Right lung (tissue), 10 donors: ENCODE measurements around the gene SCAF8. TPM values are rescaled to one million over a fixed set of nuclear protein-coding genes. Genes with fewer than 3 reads are reported as not detected.
A peak's percentile ranks its signal among the peaks of the same experiment; 100 is the strongest.
"Not testable (repeated sequence)": the region's sequence is repeated elsewhere in the genome, so short reads cannot be mapped to it uniquely, and the experiment has no call there.

Source experiments
- DNase-seq, 2 donors: peaks; one replicate each; pipeline ENCODE4 v3.0.0-alpha.2; 2013
- long read RNA-seq, 8 donors: transcript quantifications; one replicate each; lab custom pipeline, GENCODE V29; 2026
- polyA plus RNA-seq, 5 donors: library from polyadenylated mRNA; unstranded; fragments of 120-200 nt; gene quantifications; one replicate each; pipeline versions ENCODE4 v1.2.1 to v1.2.3, GENCODE V29; 2013; ENCODE audit warnings: inconsistent platforms in 1 of 5, low replicate concordance in 1 of 5; ENCODE audit not compliant: insufficient read length in 5 of 5, insufficient read depth in 1 of 5

The SCAF8 gene
- polyA plus RNA-seq, result 10 to 100 TPM; 41.9 to 55.0 (median 53.2) TPM
- long read RNA-seq, donor 1, full-length matches to known transcripts, result 1 of 1 reads
- long read RNA-seq, donor 1, partial matches to known transcripts, result 0 of 1 reads
- long read RNA-seq, donor 1, other reads (novel, unspliced or antisense), result 0 of 1 reads
- long read RNA-seq, donor 2, full-length matches to known transcripts, result 1 of 12 reads
- long read RNA-seq, donor 2, partial matches to known transcripts, result 11 of 12 reads
- long read RNA-seq, donor 2, other reads (novel, unspliced or antisense), result 0 of 12 reads
- long read RNA-seq, donor 3, result 0 reads
- long read RNA-seq, donor 4, full-length matches to known transcripts, result 2 of 2 reads
- long read RNA-seq, donor 4, partial matches to known transcripts, result 0 of 2 reads
- long read RNA-seq, donor 4, other reads (novel, unspliced or antisense), result 0 of 2 reads
- long read RNA-seq, donor 5, full-length matches to known transcripts, result 2 of 2 reads
- long read RNA-seq, donor 5, partial matches to known transcripts, result 0 of 2 reads
- long read RNA-seq, donor 5, other reads (novel, unspliced or antisense), result 0 of 2 reads
- long read RNA-seq, donor 6, full-length matches to known transcripts, result 4 of 4 reads
- long read RNA-seq, donor 6, partial matches to known transcripts, result 0 of 4 reads
- long read RNA-seq, donor 6, other reads (novel, unspliced or antisense), result 0 of 4 reads
- long read RNA-seq, donor 7, full-length matches to known transcripts, result 2 of 13 reads
- long read RNA-seq, donor 7, partial matches to known transcripts, result 11 of 13 reads
- long read RNA-seq, donor 7, other reads (novel, unspliced or antisense), result 0 of 13 reads
- long read RNA-seq, donor 8, result 0 reads

- peak; percentile 91 to 92 for DNase-seq
These were observed at the start of gene SCAF8 for GRCh38 chr6:154733183-154733625. TSS of gene SCAF8 (plus strand) at chr6:154733416. CDS start at chr6:154733901, 485 bp downstream.

DNA sequence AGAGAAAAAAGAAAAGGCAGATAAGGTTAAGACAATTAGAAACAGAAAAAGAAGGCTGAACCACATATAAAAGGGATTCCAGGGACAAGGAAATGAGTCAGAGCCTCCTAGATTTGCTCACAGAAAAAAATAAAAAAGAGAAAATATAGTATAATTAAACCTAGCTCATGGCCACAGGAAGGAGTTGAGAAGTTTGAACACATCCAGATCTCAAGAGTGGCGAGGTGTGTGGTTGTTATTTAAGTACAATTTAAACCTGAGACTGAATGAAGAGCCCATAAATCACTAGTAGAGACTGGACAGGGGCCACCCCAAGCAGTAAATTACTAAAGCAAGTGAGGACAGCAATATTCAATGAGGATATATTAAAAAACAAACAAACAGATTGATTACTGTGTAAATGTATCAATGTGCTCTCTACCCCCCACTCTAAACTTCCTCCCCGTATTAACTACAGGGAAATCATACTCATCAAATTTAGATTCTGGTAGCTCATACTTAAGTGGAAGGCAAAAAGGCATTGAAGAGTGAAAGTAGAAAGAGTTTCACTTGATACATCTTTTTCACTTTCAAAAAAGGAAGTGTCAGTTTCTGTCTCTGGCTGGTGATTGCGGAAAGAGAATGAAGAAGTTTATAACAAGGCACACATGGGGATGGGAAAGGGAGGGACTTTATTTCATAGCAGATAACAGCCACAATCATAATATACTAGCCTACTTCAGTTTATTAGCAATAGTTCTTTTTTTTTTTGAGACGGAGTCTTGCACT is 49.3 kb upstream of the SCAF8 start:
- no peak for DNase-seq

- no peak for DNase-seq
These were observed 47.1 kb upstream of the SCAF8 start for GRCh38 chr6:154686162-154686561.

DNA sequence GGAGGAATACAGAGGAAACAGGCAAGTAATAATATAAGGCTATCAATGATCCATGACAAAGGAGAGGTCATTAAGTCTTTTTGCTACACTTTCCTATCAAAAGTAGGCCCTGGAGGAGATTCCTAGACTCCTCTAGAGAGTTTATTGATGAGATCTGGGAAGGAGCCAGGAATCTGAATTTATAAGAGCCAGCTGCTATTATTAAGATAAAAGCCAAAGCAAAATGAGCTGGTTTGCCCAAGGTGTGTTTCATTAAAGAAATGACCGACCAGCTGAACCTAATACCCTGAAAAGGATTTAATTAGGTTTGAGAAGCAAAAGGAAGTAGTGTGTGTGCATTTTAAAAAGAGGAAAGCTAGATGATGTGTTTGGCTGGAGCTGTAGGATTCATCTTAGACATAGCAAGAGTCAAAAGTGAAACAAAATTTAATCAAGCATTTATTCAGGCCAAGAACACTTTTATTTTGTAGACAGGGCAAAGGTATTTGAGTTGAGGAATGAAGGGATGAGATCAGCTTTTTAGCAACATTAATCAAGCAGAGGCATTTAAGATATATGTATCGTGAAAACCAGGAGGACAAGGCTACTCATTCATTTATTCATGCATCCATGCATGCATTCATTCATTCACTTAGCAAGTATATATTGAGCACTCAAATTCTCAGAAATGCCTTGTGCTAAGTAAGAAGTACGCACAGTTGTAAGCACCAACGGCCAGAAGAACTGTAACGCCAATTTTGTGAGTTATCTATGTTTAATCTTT is 43.5 kb upstream of the SCAF8 start:
- no peak for DNase-seq

- no peak for DNase-seq
These were observed 42.4 kb upstream of the SCAF8 start for GRCh38 chr6:154690857-154691256.

- DNase-seq, result no peak
These were observed 36.6 kb upstream of the SCAF8 start for GRCh38 chr6:154696661-154697060.

DNA sequence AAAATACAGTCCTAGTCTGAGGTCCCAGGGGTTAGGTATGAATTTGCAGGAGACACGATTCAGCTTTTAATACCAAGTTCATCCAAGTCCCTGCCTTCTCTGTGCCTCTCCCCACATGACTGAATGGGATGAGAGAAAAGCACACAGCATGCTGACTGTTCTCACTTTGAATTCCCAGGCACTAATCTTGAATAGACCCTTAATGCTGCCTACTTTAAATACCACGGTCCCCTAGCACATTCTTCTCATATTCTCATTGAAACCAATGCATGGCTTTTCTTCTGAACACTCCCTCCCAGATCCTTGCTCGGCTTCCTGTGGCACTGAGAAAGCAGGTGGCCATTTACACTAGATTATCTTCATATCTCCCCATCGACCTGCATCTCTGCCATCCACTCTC is 30.1 kb upstream of the SCAF8 start:
- DNase-seq, result no peak

GRCh38 chr6:154705471-154706113 is 27.6 kb upstream of the SCAF8 start:
- no peak for DNase-seq

DNA sequence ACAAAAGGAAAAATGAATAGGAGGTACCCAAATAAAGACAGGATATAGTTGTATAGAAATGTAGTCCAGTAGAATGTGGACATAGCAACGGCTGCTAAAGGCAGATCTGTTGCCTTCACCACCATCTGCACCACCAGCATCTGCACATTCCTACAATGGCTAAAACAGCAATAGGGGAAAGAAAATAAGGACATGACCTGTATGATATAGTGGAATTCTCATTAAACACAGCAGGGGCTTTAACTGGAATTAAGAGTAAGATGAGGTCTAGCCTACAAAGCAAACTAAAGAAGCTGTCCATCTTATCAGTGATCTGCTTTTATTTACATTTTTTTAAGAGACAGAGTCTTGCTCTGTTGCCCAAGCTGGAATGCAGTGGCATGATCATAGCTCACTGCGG is 26.8 kb upstream of the SCAF8 start:
- DNase-seq, result no peak

- no peak for DNase-seq
These were observed 23.6 kb upstream of the SCAF8 start for GRCh38 chr6:154709621-154710020.

DNA sequence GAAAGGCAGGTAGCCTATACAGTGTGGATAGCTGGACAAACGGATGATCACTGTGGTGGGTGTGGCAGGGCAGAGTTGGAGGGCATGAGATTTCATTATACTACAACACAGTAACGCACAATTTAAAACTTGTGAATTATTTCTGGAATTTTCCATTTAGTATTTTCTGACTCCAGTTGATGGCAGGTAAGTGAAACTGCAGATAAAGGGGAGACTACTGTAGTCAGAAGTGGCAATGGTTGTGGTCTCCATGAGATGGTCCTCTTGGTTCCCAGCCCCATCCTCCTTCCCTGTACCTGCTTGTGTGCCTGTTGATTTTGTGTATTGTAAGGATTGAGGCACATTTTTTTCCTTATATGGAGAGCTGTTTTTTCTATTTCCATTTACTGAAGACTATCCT is 22.5 kb upstream of the SCAF8 start:
- DNase-seq, result no peak

GRCh38 chr6:154715446-154715845 is 17.8 kb upstream of the SCAF8 start:
- DNase-seq, result no peak

- not testable (repeated sequence) for DNase-seq
These were observed 16.9 kb upstream of the SCAF8 start for GRCh38 chr6:154716350-154716749.

DNA sequence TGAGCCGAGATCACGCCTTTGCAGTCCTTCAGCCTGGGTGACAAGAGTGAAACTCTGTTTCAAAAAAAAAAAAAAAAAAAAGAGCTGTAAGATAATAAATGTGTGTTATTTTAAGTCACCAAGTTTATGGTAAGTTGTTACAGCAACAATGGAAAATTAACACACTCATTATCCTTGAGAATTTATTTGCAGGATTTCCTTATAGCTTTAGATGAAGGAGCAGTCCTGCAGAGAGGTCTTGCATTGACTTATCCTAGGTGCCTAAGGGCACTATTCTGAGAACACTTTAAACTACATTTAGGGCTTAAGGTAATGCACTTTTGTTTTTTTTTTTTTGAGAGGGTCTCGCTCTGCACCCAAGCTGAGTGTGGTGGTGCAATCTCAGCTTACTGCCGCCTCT is 13.8 kb upstream of the SCAF8 start:
- no peak for DNase-seq

DNA sequence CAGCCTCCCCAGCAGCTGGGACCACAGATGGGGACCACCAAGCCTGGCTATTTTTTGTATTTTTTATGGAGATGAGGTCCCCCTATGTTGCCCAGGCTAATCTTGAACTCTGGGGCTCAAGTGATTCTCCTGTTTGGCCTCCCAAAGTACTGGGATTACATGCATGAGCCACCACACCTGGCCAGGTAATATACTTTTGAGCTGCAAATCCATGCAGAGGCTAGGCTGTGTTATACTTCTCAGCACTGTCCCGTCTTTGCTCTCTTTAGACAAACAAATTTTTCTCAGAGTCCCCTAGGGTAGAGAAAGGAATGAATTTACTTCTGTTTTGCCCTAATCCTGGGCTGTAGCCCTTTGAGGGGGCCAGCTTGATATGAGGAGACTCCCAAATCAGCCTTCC is 13.4 kb upstream of the SCAF8 start:
- no peak for DNase-seq

GRCh38 chr6:154721460-154721859 is 11.8 kb upstream of the SCAF8 start:
- no peak for DNase-seq

DNA sequence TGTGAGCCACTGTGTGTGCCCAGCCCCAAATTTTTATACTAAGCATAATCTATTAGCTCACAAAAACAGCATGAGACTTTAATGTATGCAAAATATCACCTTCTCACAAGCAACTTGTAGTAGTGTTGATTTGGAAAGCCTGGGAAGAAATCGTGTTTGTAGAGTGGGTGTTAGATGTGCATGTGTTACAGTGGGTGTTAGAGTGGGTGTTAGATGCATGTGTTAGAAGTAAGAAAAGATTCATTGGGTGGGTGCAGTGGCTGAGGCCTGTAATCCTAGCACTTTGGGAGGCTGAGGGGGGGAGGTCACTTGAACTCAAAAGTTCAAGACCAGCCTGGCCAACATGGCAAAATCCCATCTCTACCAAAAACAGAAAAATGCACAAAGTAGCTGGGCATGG is 6.3 kb upstream of the SCAF8 start:
- DNase-seq, result no peak

GRCh38 chr6:154731296-154732218 is 1.7 kb upstream of the SCAF8 start:
- no peak for DNase-seq

DNA sequence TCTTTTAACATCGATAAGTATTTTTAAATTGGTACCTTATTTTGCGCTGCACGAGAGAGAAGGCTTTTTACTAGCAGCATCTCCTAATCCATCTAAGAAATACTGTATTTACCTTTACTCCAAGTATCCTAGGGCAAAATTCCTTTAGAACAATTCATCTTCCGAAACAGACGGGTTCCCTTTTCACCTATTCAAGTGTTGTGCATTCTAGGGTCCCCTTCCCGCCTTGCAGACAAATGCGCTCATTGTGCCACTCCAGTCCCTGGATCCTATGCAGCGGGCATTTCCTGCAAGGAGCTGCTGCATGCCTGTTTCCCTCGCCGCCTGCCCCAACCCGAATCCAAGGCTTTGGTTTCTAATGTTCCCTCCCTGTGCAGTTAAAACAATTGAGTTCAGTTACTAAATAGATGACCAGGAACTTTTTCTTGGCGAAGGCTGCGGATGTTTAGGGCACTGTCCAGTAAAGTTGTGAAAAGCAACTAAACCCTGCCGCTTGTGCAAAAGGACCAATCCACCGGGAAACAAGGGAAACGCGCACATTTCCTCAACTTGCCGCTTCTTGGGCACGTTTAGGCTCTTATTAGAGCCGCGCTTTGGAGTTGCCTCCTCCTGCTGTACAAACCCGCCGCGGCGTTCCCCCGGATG is 556 bp upstream of the SCAF8 start:
- DNase-seq, result no peak
